Activated effector memory CD4-positive, alpha-beta T cell treated with anti-CD3 and anti-CD28 coated beads, Interleukin-2, amount 50 U/mL, for 16 hours (primary cell): Measurements from ENCODE around the gene NFIX.

Experiments
- DNase-seq: peaks from one replicate; pipeline ENCODE4 v3.0.0-alpha.2; 2020

NFIX gene

GRCh38 chr19:12990853-12991252 lies 4.4 kb upstream of the NFIX start:
- no peak for DNase-seq

- no peak for DNase-seq
Measured at GRCh38 chr19:12991296-12991695, 4.0 kb upstream of the NFIX start.

GRCh38 chr19:12992729-12993128 lies 2.5 kb upstream of the NFIX start:
- no peak for DNase-seq

GRCh38 chr19:12993562-12993961 lies 1.7 kb upstream of the NFIX start:
- no peak for DNase-seq

- no peak for DNase-seq
Measured at GRCh38 chr19:12995596-12996405, 526 bp downstream of the NFIX start.

- no peak for DNase-seq
Measured at GRCh38 chr19:12996406-12997094, 1.3 kb downstream of the NFIX start.

GRCh38 chr19:12997179-12997966 lies 2.1 kb downstream of the NFIX start:
- no peak for DNase-seq

- DNase-seq = no peak
Measured at GRCh38 chr19:12997967-12998940, 3.0 kb downstream of the NFIX start.

GRCh38 chr19:13001166-13001501 lies 5.9 kb downstream of the NFIX start:
- no peak for DNase-seq

GRCh38 chr19:13001502-13002165 lies 6.4 kb downstream of the NFIX start:
- DNase-seq = no peak

GRCh38 chr19:13002166-13002898 lies 7.1 kb downstream of the NFIX start:
- DNase-seq = no peak

- DNase-seq = no peak
Measured at GRCh38 chr19:13003081-13003480, 7.8 kb downstream of the NFIX start.

GRCh38 chr19:13004273-13004672 lies 9.0 kb downstream of the NFIX start:
- no peak for DNase-seq

- no peak for DNase-seq
Measured at GRCh38 chr19:13005253-13005652, 10.0 kb downstream of the NFIX start.

- DNase-seq = no peak
Measured at GRCh38 chr19:13005861-13006370, 10.6 kb downstream of the NFIX start.

GRCh38 chr19:13006431-13007281 lies 11.4 kb downstream of the NFIX start:
- DNase-seq = no peak

GRCh38 chr19:13007292-13008045 lies 12.2 kb downstream of the NFIX start:
- DNase-seq = no peak

- no peak for DNase-seq
Measured at GRCh38 chr19:13008926-13009787, 13.9 kb downstream of the NFIX start.
